Stimulated activated CD4-positive, alpha-beta T cell treated with anti-CD3 and anti-CD28 coated beads, Interleukin-4, amount 100 ng/mL, for 4 hours (primary cell): ENCODE data around the gene FRMPD1.

Experiments used
- DNase-seq, 2 experiments: peaks; one replicate each; pipeline ENCODE4 v3.0.0-alpha.2; 2020

FRMPD1 gene

GRCh38 chr9:37632479-37632878, 18.3 kb upstream of the FRMPD1 start:
- no peak for DNase-seq

GRCh38 chr9:37635808-37636207, 14.9 kb upstream of the FRMPD1 start:
- no peak for DNase-seq

GRCh38 chr9:37636511-37637448, 14.0 kb upstream of the FRMPD1 start:
- DNase-seq, result no peak

GRCh38 chr9:37639109-37639762, 11.5 kb upstream of the FRMPD1 start:
- DNase-seq, result no peak

- DNase-seq, result no peak
Observed at GRCh38 chr9:37639841-37640240, 10.9 kb upstream of the FRMPD1 start.

GRCh38 chr9:37640246-37640645, 10.5 kb upstream of the FRMPD1 start:
- no peak for DNase-seq

- DNase-seq, result no peak
Observed at GRCh38 chr9:37641331-37641730, 9.4 kb upstream of the FRMPD1 start.

- no peak for DNase-seq
Observed at GRCh38 chr9:37643214-37643613, 7.5 kb upstream of the FRMPD1 start.

- DNase-seq, result no peak
Observed at GRCh38 chr9:37645903-37646506, 4.7 kb upstream of the FRMPD1 start.

- no peak for DNase-seq
Observed at GRCh38 chr9:37650299-37650872, 368 bp upstream of the FRMPD1 start.

- DNase-seq, result no peak
Observed at GRCh38 chr9:37652261-37652660, 1.5 kb downstream of the FRMPD1 start.

GRCh38 chr9:37653385-37653784, 2.6 kb downstream of the FRMPD1 start:
- no peak for DNase-seq

GRCh38 chr9:37656936-37657335, 6.2 kb downstream of the FRMPD1 start:
- DNase-seq, result no peak

GRCh38 chr9:37660691-37661090, 9.9 kb downstream of the FRMPD1 start:
- no peak for DNase-seq

- no peak for DNase-seq
Observed at GRCh38 chr9:37663926-37664325, 13.2 kb downstream of the FRMPD1 start.

- DNase-seq, result no peak
Observed at GRCh38 chr9:37667706-37668105, 17.0 kb downstream of the FRMPD1 start.

- DNase-seq, result no peak
Observed at GRCh38 chr9:37668116-37668601, 17.4 kb downstream of the FRMPD1 start.

GRCh38 chr9:37669232-37669631, 18.5 kb downstream of the FRMPD1 start:
- DNase-seq, result no peak

- no peak for DNase-seq
Observed at GRCh38 chr9:37675661-37676060, 24.9 kb downstream of the FRMPD1 start.

GRCh38 chr9:37676411-37676830, 25.7 kb downstream of the FRMPD1 start:
- no peak for DNase-seq

GRCh38 chr9:37677435-37677834, 26.7 kb downstream of the FRMPD1 start:
- no peak for DNase-seq

GRCh38 chr9:37678789-37679273, 28.1 kb downstream of the FRMPD1 start:
- DNase-seq, result no peak
